ENCODE data around the gene TEN1. TPM values are rescaled to one million over a fixed set of nuclear protein-coding genes. Genes with fewer than 3 reads are reported as not detected.
A peak's percentile ranks its signal among the peaks of the same experiment; 100 is the strongest.

TEN1 gene
- total and polyA plus RNA-seq, 2 of the 13 experiments (the other 11 are each of a cell fraction or from before 2014, with no cell fraction given), result 18.0 to 21.3 TPM

DNA sequence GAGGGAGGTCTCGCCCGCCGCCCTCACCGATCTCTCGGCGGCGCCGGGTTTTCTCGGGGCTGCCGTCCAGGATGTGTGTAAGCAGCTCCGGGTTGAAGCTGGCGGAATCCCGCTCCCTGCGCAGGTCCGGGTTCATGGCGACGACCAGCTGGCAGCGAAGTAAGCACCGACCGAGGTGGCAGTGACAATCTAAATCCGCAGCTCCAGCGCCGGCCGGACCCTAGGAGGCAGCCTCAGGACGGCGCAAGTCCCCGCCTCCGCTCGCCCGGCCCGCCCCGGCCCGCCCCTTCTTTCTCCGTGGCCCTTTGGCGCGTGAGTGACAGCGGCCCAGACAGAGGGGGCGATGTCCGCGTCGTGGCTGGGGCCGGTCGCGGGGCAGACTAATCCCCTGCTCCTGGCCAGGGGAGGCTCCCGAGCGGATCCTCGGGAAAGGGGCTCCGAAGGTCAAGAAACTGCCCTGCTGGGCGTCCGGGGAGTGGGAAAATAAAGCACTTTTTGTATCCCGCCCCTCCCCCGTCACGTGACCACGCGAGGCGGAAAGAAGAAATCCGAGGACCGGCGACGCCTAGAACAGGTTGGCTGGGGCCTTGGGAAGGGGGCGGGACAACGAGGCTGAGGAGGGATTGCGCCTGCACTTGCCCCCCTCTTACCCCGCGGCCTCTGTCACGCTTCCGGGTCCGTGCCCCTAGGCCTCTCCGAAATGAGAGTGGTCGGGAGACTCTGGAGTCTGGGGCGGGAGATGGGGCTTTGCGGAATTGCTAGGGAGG, at the start of gene TEN1, which contains the start of gene ACOX1 (continued):
- TF ChIP-seq SKI (IDR thresholded peaks at IDR 0.05; ENCODE audit: partially characterized antibody) (peak; percentile 93), NFYB (CRISPR knock-in tag; IDR thresholded peaks at IDR 0.05) (peak; percentile 79), SP4 (CRISPR knock-in tag; IDR thresholded peaks at IDR 0.05) (peak; percentile 91), RBFOX2 (IDR thresholded peaks at IDR 0.05; ENCODE audit: low read depth, low read length) (peak; percentile 98), ZNF20 (CRISPR knock-in tag; IDR thresholded peaks at IDR 0.05) (0 out of 2 replicates have a peak, but pooled peaks have one; percentile 32), PCBP1 (IDR thresholded peaks at IDR 0.05; ENCODE audit: borderline replicate concordance, low read depth, low read length) (0 out of 2 replicates have a peak, but pooled peaks have one; percentile 76), SMAD1 (CRISPR knock-in tag; IDR thresholded peaks at IDR 0.05; ENCODE audit: borderline replicate concordance, low read depth) (peak; percentile 96; the same call in 1 of the 2 replicates), RFX5 (IDR thresholded peaks at IDR 0.05; ENCODE audit: low read depth, low read length) (peak; percentile 78), ZNF589 (CRISPR knock-in tag; conservative IDR thresholded peaks at IDR 0.05) (peak; percentile 94), ZFP82 (CRISPR knock-in tag; IDR thresholded peaks at IDR 0.05; ENCODE audit: borderline replicate concordance) (peak; percentile 98), NAIF1 (CRISPR knock-in tag; IDR thresholded peaks at IDR 0.05; ENCODE audit: borderline replicate concordance) (peak; percentile 77; the same call in 1 of the 2 replicates), ATM (IDR thresholded peaks at IDR 0.05; ENCODE audit: borderline replicate concordance) (no peak), ARHGAP35 (CRISPR knock-in tag; IDR thresholded peaks at IDR 0.05; ENCODE audit: borderline replicate concordance) (peak; percentile 65; the same call in 1 of the 2 replicates), NKX3-1 (CRISPR knock-in tag; IDR thresholded peaks at IDR 0.05) (peak; percentile 67; the same call in 1 of the 2 replicates), LCORL (IDR thresholded peaks at IDR 0.05) (0 out of 2 replicates have a peak, but pooled peaks have one; percentile 41), LCORL (CRISPR knock-in tag; IDR thresholded peaks at IDR 0.05) (peak; percentile 89), THAP11 (CRISPR knock-in tag; IDR thresholded peaks at IDR 0.05) (peak; percentile 86), ELF4 (CRISPR knock-in tag; IDR thresholded peaks at IDR 0.05; ENCODE audit: borderline replicate concordance) (peak; percentile 98), ZNF446 (CRISPR knock-in tag; IDR thresholded peaks at IDR 0.05) (no peak), ZNF841 (CRISPR knock-in tag; IDR thresholded peaks at IDR 0.05; ENCODE audit: borderline replicate concordance) (peak; percentile 53; the same call in 1 of the 2 replicates), SRF (IDR thresholded peaks at IDR 0.05; ENCODE audit: low read depth, low read length) (no peak)
- TF ChIP-seq, protein P1, sequence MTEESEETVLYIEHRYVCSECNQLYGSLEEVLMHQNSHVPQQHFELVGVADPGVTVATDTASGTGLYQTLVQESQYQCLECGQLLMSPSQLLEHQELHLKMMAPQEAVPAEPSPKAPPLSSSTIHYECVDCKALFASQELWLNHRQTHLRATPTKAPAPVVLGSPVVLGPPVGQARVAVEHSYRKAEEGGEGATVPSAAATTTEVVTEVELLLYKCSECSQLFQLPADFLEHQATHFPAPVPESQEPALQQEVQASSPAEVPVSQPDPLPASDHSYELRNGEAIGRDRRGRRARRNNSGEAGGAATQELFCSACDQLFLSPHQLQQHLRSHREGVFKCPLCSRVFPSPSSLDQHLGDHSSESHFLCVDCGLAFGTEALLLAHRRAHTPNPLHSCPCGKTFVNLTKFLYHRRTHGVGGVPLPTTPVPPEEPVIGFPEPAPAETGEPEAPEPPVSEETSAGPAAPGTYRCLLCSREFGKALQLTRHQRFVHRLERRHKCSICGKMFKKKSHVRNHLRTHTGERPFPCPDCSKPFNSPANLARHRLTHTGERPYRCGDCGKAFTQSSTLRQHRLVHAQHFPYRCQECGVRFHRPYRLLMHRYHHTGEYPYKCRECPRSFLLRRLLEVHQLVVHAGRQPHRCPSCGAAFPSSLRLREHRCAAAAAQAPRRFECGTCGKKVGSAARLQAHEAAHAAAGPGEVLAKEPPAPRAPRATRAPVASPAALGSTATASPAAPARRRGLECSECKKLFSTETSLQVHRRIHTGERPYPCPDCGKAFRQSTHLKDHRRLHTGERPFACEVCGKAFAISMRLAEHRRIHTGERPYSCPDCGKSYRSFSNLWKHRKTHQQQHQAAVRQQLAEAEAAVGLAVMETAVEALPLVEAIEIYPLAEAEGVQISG (CRISPR knock-in tag; IDR thresholded peaks at IDR 0.05), result peak; percentile 78
- TF ChIP-seq, protein P2, sequence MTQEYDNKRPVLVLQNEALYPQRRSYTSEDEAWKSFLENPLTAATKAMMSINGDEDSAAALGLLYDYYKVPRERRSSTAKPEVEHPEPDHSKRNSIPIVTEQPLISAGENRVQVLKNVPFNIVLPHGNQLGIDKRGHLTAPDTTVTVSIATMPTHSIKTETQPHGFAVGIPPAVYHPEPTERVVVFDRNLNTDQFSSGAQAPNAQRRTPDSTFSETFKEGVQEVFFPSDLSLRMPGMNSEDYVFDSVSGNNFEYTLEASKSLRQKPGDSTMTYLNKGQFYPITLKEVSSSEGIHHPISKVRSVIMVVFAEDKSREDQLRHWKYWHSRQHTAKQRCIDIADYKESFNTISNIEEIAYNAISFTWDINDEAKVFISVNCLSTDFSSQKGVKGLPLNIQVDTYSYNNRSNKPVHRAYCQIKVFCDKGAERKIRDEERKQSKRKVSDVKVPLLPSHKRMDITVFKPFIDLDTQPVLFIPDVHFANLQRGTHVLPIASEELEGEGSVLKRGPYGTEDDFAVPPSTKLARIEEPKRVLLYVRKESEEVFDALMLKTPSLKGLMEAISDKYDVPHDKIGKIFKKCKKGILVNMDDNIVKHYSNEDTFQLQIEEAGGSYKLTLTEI (CRISPR knock-in tag; conservative IDR thresholded peaks at IDR 0.05), result no peak
- TF ChIP-seq, protein P3, sequence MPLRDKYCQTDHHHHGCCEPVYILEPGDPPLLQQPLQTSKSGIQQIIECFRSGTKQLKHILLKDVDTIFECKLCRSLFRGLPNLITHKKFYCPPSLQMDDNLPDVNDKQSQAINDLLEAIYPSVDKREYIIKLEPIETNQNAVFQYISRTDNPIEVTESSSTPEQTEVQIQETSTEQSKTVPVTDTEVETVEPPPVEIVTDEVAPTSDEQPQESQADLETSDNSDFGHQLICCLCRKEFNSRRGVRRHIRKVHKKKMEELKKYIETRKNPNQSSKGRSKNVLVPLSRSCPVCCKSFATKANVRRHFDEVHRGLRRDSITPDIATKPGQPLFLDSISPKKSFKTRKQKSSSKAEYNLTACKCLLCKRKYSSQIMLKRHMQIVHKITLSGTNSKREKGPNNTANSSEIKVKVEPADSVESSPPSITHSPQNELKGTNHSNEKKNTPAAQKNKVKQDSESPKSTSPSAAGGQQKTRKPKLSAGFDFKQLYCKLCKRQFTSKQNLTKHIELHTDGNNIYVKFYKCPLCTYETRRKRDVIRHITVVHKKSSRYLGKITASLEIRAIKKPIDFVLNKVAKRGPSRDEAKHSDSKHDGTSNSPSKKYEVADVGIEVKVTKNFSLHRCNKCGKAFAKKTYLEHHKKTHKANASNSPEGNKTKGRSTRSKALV (CRISPR knock-in tag; IDR thresholded peaks at IDR 0.05), result peak; percentile 27; the same call in 1 of the 2 replicates

Measured in HepG2 (cell line).